ENCODE results near the gene ZNF549.
A peak's percentile ranks its signal among the peaks of the same experiment; 100 is the strongest.

The ZNF549 gene

GRCh38 chr19:57566396-57567265 lies 39.5 kb downstream of the ZNF549 start:
- no peak for DNase-seq (ENCODE audit: low read depth)

GRCh38 chr19:57570707-57571106 lies 43.6 kb downstream of the ZNF549 start:
- DNase-seq (ENCODE audit: low read depth) = no peak

- no peak for DNase-seq (ENCODE audit: low read depth)
Measured at GRCh38 chr19:57572415-57572947, 45.3 kb downstream of the ZNF549 start.

- DNase-seq (ENCODE audit: low read depth) = no peak
Measured at GRCh38 chr19:57576661-57577060, 49.5 kb downstream of the ZNF549 start.

- DNase-seq (ENCODE audit: low read depth) = peak; percentile 89
Measured at GRCh38 chr19:57578487-57579205, 51.5 kb downstream of the ZNF549 start, which contains the start of gene ZNF416. ZNF416 (minus strand) TSS chr19:57578911; CDS start chr19:57578704, 207 bp downstream.

GRCh38 chr19:57583104-57583520 lies 56.0 kb downstream of the ZNF549 start:
- DNase-seq (ENCODE audit: low read depth) = no peak

- peak; percentile 71 for DNase-seq (ENCODE audit: low read depth)
Measured at GRCh38 chr19:57583521-57584416, 56.6 kb downstream of the ZNF549 start, which contains the start of gene ZIK1. ZIK1 (plus strand) TSS chr19:57584145; CDS start chr19:57584357, 212 bp downstream.

- DNase-seq (ENCODE audit: low read depth) = no peak
Measured at GRCh38 chr19:57587529-57587928, 60.4 kb downstream of the ZNF549 start.

- no peak for DNase-seq (ENCODE audit: low read depth)
Measured at GRCh38 chr19:57599377-57599760, 72.2 kb downstream of the ZNF549 start.

- peak; percentile 76 for DNase-seq (ENCODE audit: low read depth)
Measured at GRCh38 chr19:57599761-57600383, 72.7 kb downstream of the ZNF549 start, which contains the start of gene ZNF530. ZNF530 (plus strand) TSS chr19:57599885; CDS start chr19:57604346, 4,461 bp downstream.

GRCh38 chr19:57606931-57607330 lies 79.8 kb downstream of the ZNF549 start:
- no peak for DNase-seq (ENCODE audit: low read depth)
